Measurements from ENCODE around the gene PRR36. TPM values are rescaled to one million over a fixed set of nuclear protein-coding genes. Genes with fewer than 3 reads are reported as not detected.

PRR36 gene
- total RNA-seq, 1 donor from 2014 or later, result 2.6 TPM

GRCh38 chr19:7907544-7907943 is 33.4 kb upstream of the PRR36 start:
- H3K9me3 ChIP-seq, result no peaks in the 10 kb centered on the region
- ATAC-seq, result no peak
- intact Hi-C loops (cut with DNase I), result no loop called here
- no peak overlapping the region for H3K4me3 ChIP-seq
- peaks cover 19% of the 10 kb centered on the region for H3K4me1 ChIP-seq
- H3K27me3 ChIP-seq, result no peaks in the 10 kb centered on the region
- no peak for TF ChIP-seq CTCF (IDR thresholded peaks at IDR 0.05)
- H3K36me3 ChIP-seq, result peaks cover 33% of the 10 kb centered on the region
- no peak overlapping the region for H3K27ac ChIP-seq
- DNase-seq, result peak; percentile 64

- ATAC-seq, result no peak
- H3K27ac ChIP-seq, result no peak overlapping the region
- H3K4me3 ChIP-seq, result no peak overlapping the region
- intact Hi-C loops (cut with DNase I), result no loop called here
- DNase-seq, result no peak
- H3K9me3 ChIP-seq, result no peaks in the 10 kb centered on the region
- no peak for TF ChIP-seq CTCF (IDR thresholded peaks at IDR 0.05)
- peaks cover 22% of the 10 kb centered on the region for H3K4me1 ChIP-seq
- H3K36me3 ChIP-seq, result peaks cover 29% of the 10 kb centered on the region
- H3K27me3 ChIP-seq, result no peaks in the 10 kb centered on the region
These were observed 32.9 kb upstream of the PRR36 start for GRCh38 chr19:7907122-7907521.

GRCh38 chr19:7905859-7906258 is 31.7 kb upstream of the PRR36 start:
- Histone ChIP-seq H3K4me1 (peaks cover 22% of the 10 kb centered on the region), H3K4me3 (no peak overlapping the region)
- intact Hi-C loops (cut with DNase I), result no loop called here

GRCh38 chr19:7905268-7905667 is 31.1 kb upstream of the PRR36 start:
- Histone ChIP-seq H3K4me3 (no peak overlapping the region), H3K4me1 (peaks cover 22% of the 10 kb centered on the region), H3K27me3 (no peaks in the 10 kb centered on the region), H3K27ac (no peak overlapping the region), H3K9me3 (no peaks in the 10 kb centered on the region), H3K36me3 (peaks cover 10% of the 10 kb centered on the region)
- no peak for DNase-seq
- intact Hi-C loops (cut with DNase I), result no loop called here
- no peak for TF ChIP-seq CTCF (IDR thresholded peaks at IDR 0.05)
- ATAC-seq, result no peak

More at GRCh38 chr19:7905859-7906258, 31.7 kb upstream of the PRR36 start:
- H3K36me3 ChIP-seq, result peaks cover 16% of the 10 kb centered on the region
- H3K9me3 ChIP-seq, result no peaks in the 10 kb centered on the region
- no peaks in the 10 kb centered on the region for H3K27me3 ChIP-seq
- DNase-seq (no peak), ATAC-seq (no peak)
- TF ChIP-seq CTCF (IDR thresholded peaks at IDR 0.05), result no peak
- no peak overlapping the region for H3K27ac ChIP-seq

GRCh38 chr19:7904074-7905020 is 30.2 kb upstream of the PRR36 start:
- peak; percentile 85 for DNase-seq

More at GRCh38 chr19:7904074-7905020, 30.2 kb upstream of the PRR36 start:
- H3K4me1 ChIP-seq, result peaks cover 22% of the 10 kb centered on the region
- H3K27ac ChIP-seq, result peak overlapping the region; percentile 74
- intact Hi-C loops (cut with DNase I), result no loop called here
- no peaks in the 10 kb centered on the region for H3K9me3 ChIP-seq
- peaks cover 1% of the 10 kb centered on the region for H3K36me3 ChIP-seq
- peak overlapping the region; percentile 82 for H3K4me3 ChIP-seq
- ATAC-seq, result peak; percentile 61
- no peak for TF ChIP-seq CTCF (IDR thresholded peaks at IDR 0.05)
- H3K27me3 ChIP-seq, result no peaks in the 10 kb centered on the region
